GM12875 (cell line): ENCODE data around the gene FNDC3B.

Experiments used
- H3K4me3 ChIP-seq: one replicate; pipeline ENCODE4 v1.5.1; 2011; ENCODE audit warnings: low read depth, low read length, control low read depth
- CTCF ChIP-seq: IDR thresholded peaks from 2 replicates; pipeline ENCODE4 v1.5.1; 2011; ENCODE audit warnings: low read depth, mild to moderate bottlenecking, control low read depth, inconsistent platforms, low read length, moderate library complexity, borderline replicate concordance; ENCODE audit not compliant: insufficient read depth

FNDC3B gene

GRCh38 chr3:172158741-172159140, 119.4 kb downstream of the FNDC3B start:
- H3K4me3 ChIP-seq = no peak overlapping the region
- no peak for TF ChIP-seq CTCF

- no peak for TF ChIP-seq CTCF
- no peak overlapping the region for H3K4me3 ChIP-seq
Observed at GRCh38 chr3:172159376-172159775, 120.0 kb downstream of the FNDC3B start.

- no peak for TF ChIP-seq CTCF
- H3K4me3 ChIP-seq = no peak overlapping the region
Observed at GRCh38 chr3:172159962-172160538, 120.7 kb downstream of the FNDC3B start.

- H3K4me3 ChIP-seq = no peak overlapping the region
Observed at GRCh38 chr3:172161133-172161789, 121.9 kb downstream of the FNDC3B start.

GRCh38 chr3:172161959-172162358, 122.6 kb downstream of the FNDC3B start:
- no peak for TF ChIP-seq CTCF
- H3K4me3 ChIP-seq = no peak overlapping the region

More at GRCh38 chr3:172161133-172161789, 121.9 kb downstream of the FNDC3B start:
- TF ChIP-seq CTCF = no peak

- TF ChIP-seq CTCF = no peak
- H3K4me3 ChIP-seq = no peak overlapping the region
Observed at GRCh38 chr3:172163320-172163719, 123.9 kb downstream of the FNDC3B start.
